22Rv1 (cell line): ENCODE results near the gene BABAM2.

Experiments used
- H3K27ac ChIP-seq: fragments of 450-650 bp; 2 replicates; pipeline ENCODE4 v1.5.1; 2017
- CTCF ChIP-seq: fragments of 450-650 bp; IDR thresholded peaks from 2 replicates; pipeline ENCODE4 v1.5.1; 2017; ENCODE audit warnings: mild to moderate bottlenecking
- ZFX ChIP-seq: fragments of 450-650 bp; IDR thresholded peaks from 2 replicates; pipeline ENCODE4 v1.6.1; 2017; ENCODE audit warnings: antibody characterized with exemption, borderline replicate concordance

BABAM2 gene

GRCh38 chr2:28082131-28082530, 191.6 kb downstream of the BABAM2 start:
- no peak for TF ChIP-seq CTCF
- H3K27ac ChIP-seq, result no peak overlapping the region

- no peak overlapping the region for H3K27ac ChIP-seq
- no peak for TF ChIP-seq ZFX
- no peak for TF ChIP-seq CTCF
These were observed 192.9 kb downstream of the BABAM2 start for GRCh38 chr2:28083476-28083875.

GRCh38 chr2:28084564-28084963, 194.0 kb downstream of the BABAM2 start:
- no peak overlapping the region for H3K27ac ChIP-seq
- TF ChIP-seq ZFX, result no peak

- TF ChIP-seq CTCF (no peak), ZFX (no peak)
- no peak overlapping the region for H3K27ac ChIP-seq
These were observed 194.7 kb downstream of the BABAM2 start for GRCh38 chr2:28085201-28085600.

GRCh38 chr2:28086611-28087010, 196.1 kb downstream of the BABAM2 start:
- TF ChIP-seq CTCF (no peak), ZFX (no peak)
- no peak overlapping the region for H3K27ac ChIP-seq

- TF ChIP-seq CTCF (no peak), ZFX (no peak)
- H3K27ac ChIP-seq, result no peak overlapping the region
These were observed 198.4 kb downstream of the BABAM2 start for GRCh38 chr2:28088970-28089369.

- no peak overlapping the region for H3K27ac ChIP-seq
- no peak for TF ChIP-seq CTCF
These were observed 199.0 kb downstream of the BABAM2 start for GRCh38 chr2:28089486-28089885.

- no peak overlapping the region for H3K27ac ChIP-seq
- TF ChIP-seq ZFX, result no peak
- TF ChIP-seq CTCF, result no peak
These were observed 202.8 kb downstream of the BABAM2 start for GRCh38 chr2:28093308-28093707.
